OCI-LY3 (cell line): ENCODE results near the gene CLIP4.

Experiments used
- EZH2phosphoT487 ChIP-seq: fragments of 200-600 bp; shearing (Covaris generic); IDR thresholded peaks from 2 replicates; pipeline ENCODE4 v1.6.1; 2018; ENCODE audit warnings: antibody characterized with exemption, mixed run types, low read depth
- TF ChIP-seq, protein P1 (sequence below): fragments of 200-600, 300-600 bp; sonication (generic); IDR thresholded peaks from 2 replicates; pipeline ENCODE4 v1.5.1; 2014; ENCODE audit warnings: antibody characterized with exemption, low read length, low read depth

DNA sequence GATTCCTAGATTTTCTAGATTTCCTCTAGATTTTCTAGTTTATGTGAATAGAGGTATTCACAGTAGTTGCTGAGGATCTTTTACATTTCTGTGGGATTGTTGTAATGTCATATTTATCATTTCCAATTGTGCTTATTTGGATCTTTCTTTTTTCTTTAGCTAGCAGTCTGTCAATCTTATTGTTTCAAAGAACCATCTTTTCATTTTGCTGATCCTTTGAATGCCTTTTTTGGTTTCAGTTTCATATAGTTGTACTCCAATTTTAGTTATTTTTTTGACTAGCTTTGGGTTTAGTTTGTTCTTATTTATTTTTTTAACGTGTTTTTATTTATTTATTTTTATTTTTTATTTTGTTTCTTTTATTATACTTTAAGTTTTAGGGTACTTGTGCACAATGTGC lies 24.5 kb downstream of the CLIP4 start:
- TF ChIP-seq, protein P1, sequence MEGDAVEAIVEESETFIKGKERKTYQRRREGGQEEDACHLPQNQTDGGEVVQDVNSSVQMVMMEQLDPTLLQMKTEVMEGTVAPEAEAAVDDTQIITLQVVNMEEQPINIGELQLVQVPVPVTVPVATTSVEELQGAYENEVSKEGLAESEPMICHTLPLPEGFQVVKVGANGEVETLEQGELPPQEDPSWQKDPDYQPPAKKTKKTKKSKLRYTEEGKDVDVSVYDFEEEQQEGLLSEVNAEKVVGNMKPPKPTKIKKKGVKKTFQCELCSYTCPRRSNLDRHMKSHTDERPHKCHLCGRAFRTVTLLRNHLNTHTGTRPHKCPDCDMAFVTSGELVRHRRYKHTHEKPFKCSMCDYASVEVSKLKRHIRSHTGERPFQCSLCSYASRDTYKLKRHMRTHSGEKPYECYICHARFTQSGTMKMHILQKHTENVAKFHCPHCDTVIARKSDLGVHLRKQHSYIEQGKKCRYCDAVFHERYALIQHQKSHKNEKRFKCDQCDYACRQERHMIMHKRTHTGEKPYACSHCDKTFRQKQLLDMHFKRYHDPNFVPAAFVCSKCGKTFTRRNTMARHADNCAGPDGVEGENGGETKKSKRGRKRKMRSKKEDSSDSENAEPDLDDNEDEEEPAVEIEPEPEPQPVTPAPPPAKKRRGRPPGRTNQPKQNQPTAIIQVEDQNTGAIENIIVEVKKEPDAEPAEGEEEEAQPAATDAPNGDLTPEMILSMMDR: no peak
- TF ChIP-seq EZH2phosphoT487: no peak
